ENCODE measurements around the gene MCRS1. TPM values are rescaled to one million over a fixed set of nuclear protein-coding genes. Genes with fewer than 3 reads are reported as not detected.

MCRS1 gene
- total RNA-seq, 1 donor = 28.1 TPM

GRCh38 chr12:49553512-49554088, 14.3 kb downstream of the MCRS1 start:
- Histone ChIP-seq H3K4me1 (ENCODE audit: insufficient read depth, low read length) (peaks cover 10% of the 10 kb centered on the region), H3K9me3 (ENCODE audit: low read depth, low read length) (no peaks in the 10 kb centered on the region), H3K27me3 (ENCODE audit: insufficient read depth, low read length) (peaks cover 10% of the 10 kb centered on the region), H3K4me3 (ENCODE audit: low read length) (no peak overlapping the region)

DNA sequence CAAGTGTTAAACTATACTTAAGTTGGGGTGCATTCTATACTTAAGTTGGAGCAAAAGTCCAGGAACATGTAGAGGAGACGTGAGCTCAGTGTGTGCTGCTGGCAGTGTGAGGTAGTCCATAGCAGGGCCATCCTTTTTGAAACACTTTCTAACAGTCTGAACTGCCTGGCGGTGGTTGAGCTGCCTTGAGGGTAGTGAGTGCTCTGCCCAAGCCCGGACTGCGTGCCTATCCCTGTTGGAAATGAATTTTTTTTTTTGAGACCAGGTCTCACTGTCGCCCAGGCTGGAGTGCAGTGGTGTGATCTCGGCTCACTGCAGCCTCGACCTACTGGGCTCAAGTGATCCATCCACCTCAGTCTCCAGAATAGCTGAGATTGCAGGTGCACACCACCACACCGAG, 15.0 kb downstream of the MCRS1 start:
- H3K27me3 ChIP-seq (ENCODE audit: insufficient read depth, low read length) = peaks cover 17% of the 10 kb centered on the region
- H3K9me3 ChIP-seq (ENCODE audit: low read depth, low read length) = no peaks in the 10 kb centered on the region
- H3K4me1 ChIP-seq (ENCODE audit: insufficient read depth, low read length) = peaks cover 15% of the 10 kb centered on the region
- no peak overlapping the region for H3K4me3 ChIP-seq (ENCODE audit: low read length)

DNA sequence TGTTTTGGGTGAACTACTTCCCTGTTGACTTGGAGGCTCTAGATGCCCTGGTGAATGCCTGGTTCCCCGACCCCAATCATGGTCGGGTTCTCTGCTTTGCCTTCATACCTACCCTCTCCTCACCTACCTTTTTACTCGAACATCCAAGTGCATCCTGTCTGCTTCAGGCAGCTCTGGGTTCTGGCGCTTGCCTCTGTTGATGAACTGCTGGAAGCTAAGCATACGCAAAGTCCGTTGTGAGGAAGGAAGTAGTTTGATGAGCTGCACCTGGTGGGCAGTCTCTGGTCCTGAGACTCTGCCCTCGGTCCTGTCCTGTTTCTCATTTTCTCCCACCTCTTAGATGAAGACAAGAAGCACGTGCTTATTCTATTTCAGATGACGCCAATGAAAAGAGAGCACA, 15.5 kb downstream of the MCRS1 start:
- Histone ChIP-seq H3K9me3 (ENCODE audit: low read depth, low read length) (no peaks in the 10 kb centered on the region), H3K4me1 (ENCODE audit: insufficient read depth, low read length) (peaks cover 15% of the 10 kb centered on the region), H3K27me3 (ENCODE audit: insufficient read depth, low read length) (peaks cover 21% of the 10 kb centered on the region), H3K4me3 (ENCODE audit: low read length) (no peak overlapping the region)

DNA sequence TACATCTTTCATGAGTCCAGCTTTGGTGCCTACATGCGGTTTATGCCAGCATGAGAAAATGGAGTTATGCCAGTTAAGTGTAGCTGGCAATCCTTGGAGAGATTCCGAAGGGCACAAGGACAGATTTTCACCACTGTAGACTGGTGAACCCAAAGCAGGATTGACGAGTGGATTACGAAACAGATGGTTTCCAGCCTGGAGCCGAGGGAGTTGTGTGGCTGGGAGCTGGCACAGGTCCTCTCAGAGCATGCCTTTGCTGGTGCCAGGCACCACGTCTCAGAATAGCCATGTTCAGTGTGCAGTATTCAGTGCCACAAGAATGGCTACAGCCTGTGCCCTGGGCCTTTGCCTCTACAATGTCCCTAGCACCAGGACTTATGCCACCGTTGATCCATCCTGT, 15.9 kb downstream of the MCRS1 start:
- no peaks in the 10 kb centered on the region for H3K9me3 ChIP-seq (ENCODE audit: low read depth, low read length)
- peaks cover 21% of the 10 kb centered on the region for H3K27me3 ChIP-seq (ENCODE audit: insufficient read depth, low read length)
- no peak overlapping the region for H3K4me3 ChIP-seq (ENCODE audit: low read length)
- H3K4me1 ChIP-seq (ENCODE audit: insufficient read depth, low read length) = peaks cover 15% of the 10 kb centered on the region

GRCh38 chr12:49550693-49551252, 17.2 kb downstream of the MCRS1 start:
- Histone ChIP-seq H3K27me3 (ENCODE audit: insufficient read depth, low read length) (peaks cover 21% of the 10 kb centered on the region), H3K4me1 (ENCODE audit: insufficient read depth, low read length) (peaks cover 15% of the 10 kb centered on the region), H3K4me3 (ENCODE audit: low read length) (no peak overlapping the region), H3K9me3 (ENCODE audit: low read depth, low read length) (no peaks in the 10 kb centered on the region)

- H3K4me3 ChIP-seq (ENCODE audit: low read length) = no peak overlapping the region
- no peaks in the 10 kb centered on the region for H3K9me3 ChIP-seq (ENCODE audit: low read depth, low read length)
- peaks cover 15% of the 10 kb centered on the region for H3K4me1 ChIP-seq (ENCODE audit: insufficient read depth, low read length)
- H3K27me3 ChIP-seq (ENCODE audit: insufficient read depth, low read length) = peaks cover 21% of the 10 kb centered on the region
Measured at GRCh38 chr12:49549735-49550692, 17.9 kb downstream of the MCRS1 start.

- H3K27me3 ChIP-seq (ENCODE audit: insufficient read depth, low read length) = peaks cover 21% of the 10 kb centered on the region
- peaks cover 15% of the 10 kb centered on the region for H3K4me1 ChIP-seq (ENCODE audit: insufficient read depth, low read length)
- H3K9me3 ChIP-seq (ENCODE audit: low read depth, low read length) = no peaks in the 10 kb centered on the region
- peak overlapping the region; percentile 6 for H3K4me3 ChIP-seq (ENCODE audit: low read length)
Measured at GRCh38 chr12:49548822-49549648, 18.9 kb downstream of the MCRS1 start.

DNA sequence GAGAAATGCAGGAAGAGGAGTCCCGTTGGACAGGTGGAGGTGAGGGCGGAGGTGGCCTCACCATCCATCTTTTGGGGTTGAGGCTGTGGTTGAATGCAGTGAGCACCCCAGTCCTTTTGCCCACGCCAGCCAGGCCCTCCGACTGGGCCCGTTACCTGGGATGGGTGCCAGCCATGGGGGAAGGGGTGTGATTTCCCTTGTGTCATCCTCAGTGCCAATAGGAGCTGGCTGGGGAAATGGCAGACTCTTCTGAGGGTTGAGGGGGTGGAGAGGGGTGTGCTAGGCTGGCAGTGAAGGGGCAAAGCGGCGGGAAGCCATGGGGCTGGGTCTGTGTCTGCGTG, 19.5 kb downstream of the MCRS1 start:
- Histone ChIP-seq H3K4me1 (ENCODE audit: insufficient read depth, low read length) (peaks cover 15% of the 10 kb centered on the region), H3K9me3 (ENCODE audit: low read depth, low read length) (no peaks in the 10 kb centered on the region), H3K4me3 (ENCODE audit: low read length) (no peak overlapping the region), H3K27me3 (ENCODE audit: insufficient read depth, low read length) (peaks cover 21% of the 10 kb centered on the region)

DNA sequence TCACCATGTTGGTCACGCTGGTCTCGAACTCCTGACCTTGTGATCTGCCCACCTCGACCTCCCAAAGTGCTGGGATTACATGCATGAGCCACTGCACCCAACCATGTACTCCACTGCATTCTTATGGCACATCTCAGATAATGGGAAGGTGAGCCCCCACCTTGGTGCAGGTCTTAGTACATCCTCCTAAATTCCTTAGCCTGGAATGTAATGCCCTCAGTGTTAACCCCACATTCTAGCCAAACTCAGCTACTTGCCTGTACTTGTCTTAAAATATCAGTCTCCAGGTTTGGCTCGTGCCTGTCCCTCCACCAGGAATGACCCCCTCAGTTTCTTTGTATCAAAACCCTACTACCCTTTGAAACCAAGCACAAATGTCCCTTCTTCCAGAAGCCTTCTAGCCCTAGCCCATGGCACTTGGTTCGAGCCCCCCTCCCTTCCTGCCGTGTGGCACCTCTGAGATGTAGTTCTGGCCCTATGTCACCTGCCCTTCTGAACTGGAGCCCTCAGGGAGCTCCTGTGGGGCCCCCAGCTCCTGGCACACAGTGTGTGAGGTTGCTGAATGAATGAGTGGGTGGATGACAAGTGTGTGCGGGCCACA, 20.8 kb downstream of the MCRS1 start:
- Histone ChIP-seq H3K4me3 (ENCODE audit: low read length) (no peak overlapping the region), H3K27me3 (ENCODE audit: insufficient read depth, low read length) (peaks cover 21% of the 10 kb centered on the region), H3K4me1 (ENCODE audit: insufficient read depth, low read length) (peaks cover 15% of the 10 kb centered on the region), H3K9me3 (ENCODE audit: low read depth, low read length) (no peaks in the 10 kb centered on the region)

GRCh38 chr12:49546481-49546880, 21.5 kb downstream of the MCRS1 start:
- no peak overlapping the region for H3K4me3 ChIP-seq (ENCODE audit: low read length)
- H3K4me1 ChIP-seq (ENCODE audit: insufficient read depth, low read length) = peaks cover 15% of the 10 kb centered on the region
- H3K9me3 ChIP-seq (ENCODE audit: low read depth, low read length) = no peaks in the 10 kb centered on the region
- H3K27me3 ChIP-seq (ENCODE audit: insufficient read depth, low read length) = peaks cover 21% of the 10 kb centered on the region

GRCh38 chr12:49545815-49546214, 22.1 kb downstream of the MCRS1 start:
- H3K4me3 ChIP-seq (ENCODE audit: low read length) = no peak overlapping the region
- peaks cover 15% of the 10 kb centered on the region for H3K4me1 ChIP-seq (ENCODE audit: insufficient read depth, low read length)
- H3K9me3 ChIP-seq (ENCODE audit: low read depth, low read length) = no peaks in the 10 kb centered on the region
- H3K27me3 ChIP-seq (ENCODE audit: insufficient read depth, low read length) = peaks cover 21% of the 10 kb centered on the region

DNA sequence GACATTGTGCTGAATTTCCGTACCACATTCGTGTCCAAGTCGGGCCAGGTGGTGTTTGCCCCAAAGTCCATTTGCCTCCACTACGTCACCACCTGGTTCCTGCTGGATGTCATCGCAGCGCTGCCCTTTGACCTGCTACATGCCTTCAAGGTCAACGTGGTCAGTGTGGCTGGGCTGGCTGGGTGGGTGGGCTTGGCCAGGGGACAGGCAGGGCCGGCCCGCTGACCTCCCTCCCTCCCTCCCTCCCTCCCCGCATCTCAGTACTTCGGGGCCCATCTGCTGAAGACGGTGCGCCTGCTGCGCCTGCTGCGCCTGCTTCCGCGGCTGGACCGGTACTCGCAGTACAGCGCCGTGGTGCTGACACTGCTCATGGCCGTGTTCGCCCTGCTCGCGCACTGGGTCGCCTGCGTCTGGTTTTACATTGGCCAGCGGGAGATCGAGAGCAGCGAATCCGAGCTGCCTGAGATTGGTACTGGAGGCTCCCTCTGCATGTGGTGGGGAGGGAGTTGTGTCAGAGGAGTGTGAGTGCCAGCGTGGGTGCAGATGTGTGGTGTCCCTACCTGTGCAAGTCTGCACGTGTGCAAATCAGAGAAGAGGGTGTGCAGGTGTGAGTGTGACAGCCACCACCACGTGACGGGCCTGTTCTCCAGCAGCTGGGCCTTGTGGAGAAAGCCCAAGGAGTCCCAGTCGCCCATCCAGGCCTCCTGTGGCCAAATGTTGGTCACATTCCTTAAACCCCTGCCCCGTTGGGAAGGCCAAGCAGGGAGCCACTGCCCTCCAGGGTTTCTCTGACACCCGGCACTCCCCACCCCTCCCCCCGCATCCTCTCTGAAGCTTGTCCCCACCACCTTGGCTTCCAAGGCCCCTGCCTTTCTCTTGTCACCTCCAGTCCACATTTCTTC, 23.8 kb downstream of the MCRS1 start:
- Histone ChIP-seq H3K4me1 (ENCODE audit: insufficient read depth, low read length) (peaks cover 21% of the 10 kb centered on the region), H3K27me3 (ENCODE audit: insufficient read depth, low read length) (peaks cover 28% of the 10 kb centered on the region), H3K4me3 (ENCODE audit: low read length) (no peak overlapping the region), H3K9me3 (ENCODE audit: low read depth, low read length) (no peaks in the 10 kb centered on the region)

- Histone ChIP-seq H3K9me3 (ENCODE audit: low read depth, low read length) (no peaks in the 10 kb centered on the region), H3K27me3 (ENCODE audit: insufficient read depth, low read length) (peaks cover 20% of the 10 kb centered on the region), H3K4me3 (ENCODE audit: low read length) (no peak overlapping the region), H3K4me1 (ENCODE audit: insufficient read depth, low read length) (peaks cover 14% of the 10 kb centered on the region)
Measured at GRCh38 chr12:49543221-49543913, 24.6 kb downstream of the MCRS1 start.

Data from mononuclear cell (primary cell).